ENCODE measurements around the gene C6. TPM values are rescaled to one million over a fixed set of nuclear protein-coding genes. Genes with fewer than 3 reads are reported as not detected.
"Not testable (repeated sequence)": the region's sequence is repeated elsewhere in the genome, so short reads cannot be mapped to it uniquely, and the experiment has no call there.

Gene C6
- total and polyA plus RNA-seq, 2 donors (not counting 1 experiment from before 2014, with no cell fraction given): not detected

DNA sequence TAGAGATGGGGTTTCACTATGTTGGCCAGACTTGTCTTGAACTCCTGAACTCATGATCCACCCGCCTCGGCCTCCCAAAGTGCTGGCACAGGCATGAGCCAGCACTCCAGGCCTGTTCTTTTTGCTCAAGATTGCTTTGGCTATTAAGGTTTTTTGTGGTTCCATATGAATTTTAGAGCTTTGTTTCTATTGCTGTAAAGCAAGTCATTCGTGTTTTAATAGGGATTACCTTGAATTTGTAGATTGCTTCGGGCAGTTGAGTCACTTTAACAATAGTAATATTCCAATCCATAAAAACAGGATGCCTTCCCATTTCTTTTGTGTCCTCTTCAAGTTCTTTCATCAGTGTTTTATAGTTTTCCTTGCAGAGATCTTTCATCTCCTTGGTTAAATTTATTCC is 22.1 kb downstream of the C6 start:
- H2AFZ ChIP-seq (ENCODE audit: insufficient read depth, low read depth, low read length, poor library complexity, severe bottlenecking): no peak overlapping the region
- H3K27ac Mint-ChIP-seq: no peak overlapping the region
- H3K9me3 Mint-ChIP-seq (ENCODE audit: insufficient read depth): no peaks in the 10 kb centered on the region

DNA sequence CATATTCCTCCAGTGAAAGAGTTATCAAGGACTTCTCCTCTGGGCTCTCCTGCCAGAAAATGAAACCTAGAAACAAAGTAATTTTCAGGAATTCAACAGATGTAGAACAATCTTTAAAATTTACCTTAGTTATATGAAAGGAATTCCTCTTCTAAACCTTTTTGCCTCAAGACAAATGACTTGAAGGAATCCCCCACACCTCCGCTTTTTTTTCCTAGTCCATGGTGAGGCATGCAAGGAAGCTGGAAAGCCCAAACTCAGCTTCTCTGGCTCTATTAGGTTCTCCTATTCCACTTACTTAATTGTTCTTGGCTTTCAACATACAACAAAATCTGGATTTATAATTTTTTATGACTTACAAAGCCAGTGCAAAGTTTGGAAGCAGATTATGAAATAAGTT is 27.2 kb downstream of the C6 start:
- no peak overlapping the region for H3K4me2 ChIP-seq (replicated peaks; ENCODE audit: low read depth, low read length, poor library complexity, severe bottlenecking)
- no peaks in the 10 kb centered on the region for H3K9me3 ChIP-seq (ENCODE audit: control extremely low read depth in 1 of 3, control insufficient read depth in 2 of 3, insufficient read depth in 1 of 3, low read length in 2 of 3)
- H3K27me3 ChIP-seq (replicated peaks in 1 of 4; ENCODE audit: control extremely low read depth in 1 of 4, control insufficient read depth in 3 of 4, insufficient read depth in 4 of 4, low read length in 3 of 4): no peaks in the 10 kb centered on the region
- no peaks in the 10 kb centered on the region for H3K79me2 ChIP-seq (ENCODE audit: control insufficient read depth, insufficient read depth, low read length)
- H3K36me3 ChIP-seq (replicated peaks in 1 of 2; ENCODE audit: control extremely low read depth in 1 of 2, control insufficient read depth in 1 of 2, extremely low read depth in 1 of 2, insufficient read depth in 2 of 2, low read length in 1 of 2): no peaks in the 10 kb centered on the region
- no peak for ATAC-seq (ENCODE audit: low read depth)
- CTCF ChIA-PET: no interaction called here
- no peak overlapping the region for H3K27ac Mint-ChIP-seq
- no peaks in the 10 kb centered on the region for H3K4me1 ChIP-seq (ENCODE audit: control insufficient read depth in 2 of 2, insufficient read depth in 2 of 2, low read length in 2 of 2)
- no peak overlapping the region for H3K9ac ChIP-seq (ENCODE audit: low read length)
- no peak for DNase-seq
- H4K20me1 ChIP-seq (ENCODE audit: control insufficient read depth, insufficient read depth, low read length, poor library complexity, severe bottlenecking): no peaks in the 10 kb centered on the region
- H3K9me3 Mint-ChIP-seq (ENCODE audit: insufficient read depth): no peaks in the 10 kb centered on the region
- H3K4me3 Mint-ChIP-seq: no peak overlapping the region
- no CpG with 5 or more reads among the region's 1 CpG for WGBS (ENCODE audit: insufficient coverage)
- no peak for TF ChIP-seq EZH2 (IDR thresholded peaks at IDR 0.05; ENCODE audit: borderline replicate concordance, insufficient read depth, low read depth, low read length, poor library complexity, severe bottlenecking)
- TF ChIP-seq, protein P1, sequence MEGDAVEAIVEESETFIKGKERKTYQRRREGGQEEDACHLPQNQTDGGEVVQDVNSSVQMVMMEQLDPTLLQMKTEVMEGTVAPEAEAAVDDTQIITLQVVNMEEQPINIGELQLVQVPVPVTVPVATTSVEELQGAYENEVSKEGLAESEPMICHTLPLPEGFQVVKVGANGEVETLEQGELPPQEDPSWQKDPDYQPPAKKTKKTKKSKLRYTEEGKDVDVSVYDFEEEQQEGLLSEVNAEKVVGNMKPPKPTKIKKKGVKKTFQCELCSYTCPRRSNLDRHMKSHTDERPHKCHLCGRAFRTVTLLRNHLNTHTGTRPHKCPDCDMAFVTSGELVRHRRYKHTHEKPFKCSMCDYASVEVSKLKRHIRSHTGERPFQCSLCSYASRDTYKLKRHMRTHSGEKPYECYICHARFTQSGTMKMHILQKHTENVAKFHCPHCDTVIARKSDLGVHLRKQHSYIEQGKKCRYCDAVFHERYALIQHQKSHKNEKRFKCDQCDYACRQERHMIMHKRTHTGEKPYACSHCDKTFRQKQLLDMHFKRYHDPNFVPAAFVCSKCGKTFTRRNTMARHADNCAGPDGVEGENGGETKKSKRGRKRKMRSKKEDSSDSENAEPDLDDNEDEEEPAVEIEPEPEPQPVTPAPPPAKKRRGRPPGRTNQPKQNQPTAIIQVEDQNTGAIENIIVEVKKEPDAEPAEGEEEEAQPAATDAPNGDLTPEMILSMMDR (IDR thresholded peaks at IDR 0.05): no peak
- intact Hi-C loops (cut with micrococcal nuclease): no loop called here
- no peak overlapping the region for H3K27ac ChIP-seq (ENCODE audit: low read length in 2 of 2)
- POLR2A ChIA-PET: no interaction called here
- no peak overlapping the region for H2AFZ ChIP-seq (ENCODE audit: insufficient read depth, low read depth, low read length, poor library complexity, severe bottlenecking)
- no peaks in the 10 kb centered on the region for H3K4me1 Mint-ChIP-seq
- no peak overlapping the region for H3K4me3 ChIP-seq (ENCODE audit: control extremely low read depth in 1 of 5, extremely low read depth in 1 of 5, insufficient read depth in 1 of 5, low read depth in 2 of 5, low read length in 4 of 5)
- no peaks in the 10 kb centered on the region for H3K27me3 Mint-ChIP-seq

More for the DNA sequence above, 22.1 kb downstream of the C6 start:
- H3K27ac ChIP-seq (ENCODE audit: low read length in 2 of 2): no peak overlapping the region
- TF ChIP-seq EZH2 (IDR thresholded peaks at IDR 0.05; ENCODE audit: borderline replicate concordance, insufficient read depth, low read depth, low read length, poor library complexity, severe bottlenecking): no peak
- TF ChIP-seq, protein P1 (IDR thresholded peaks at IDR 0.05): no peak
- no peaks in the 10 kb centered on the region for H3K9me3 ChIP-seq (ENCODE audit: control extremely low read depth in 1 of 3, control insufficient read depth in 2 of 3, insufficient read depth in 1 of 3, low read length in 2 of 3)
- H3K4me1 ChIP-seq (ENCODE audit: control insufficient read depth in 2 of 2, insufficient read depth in 2 of 2, low read length in 2 of 2): no peaks in the 10 kb centered on the region
- no peak for ATAC-seq (ENCODE audit: low read depth)
- Mint-ChIP-seq H3K4me3 (no peak overlapping the region), H3K4me1 (no peaks in the 10 kb centered on the region), H3K27me3 (no peaks in the 10 kb centered on the region)
- H3K27me3 ChIP-seq (replicated peaks in 1 of 4; ENCODE audit: control extremely low read depth in 1 of 4, control insufficient read depth in 3 of 4, insufficient read depth in 4 of 4, low read length in 3 of 4): no peaks in the 10 kb centered on the region
- H3K79me2 ChIP-seq (ENCODE audit: control insufficient read depth, insufficient read depth, low read length): no peaks in the 10 kb centered on the region
- ChIA-PET POLR2A (no interaction called here), CTCF (interaction anchor here (0.7 kb wide), 1 partner anchor 63 kb away, joined by 3 read pairs; no protein-coding TSS in a partner anchor)
- no peak overlapping the region for H3K4me3 ChIP-seq (ENCODE audit: control extremely low read depth in 1 of 5, extremely low read depth in 1 of 5, insufficient read depth in 1 of 5, low read depth in 2 of 5, low read length in 4 of 5)
- H3K36me3 ChIP-seq (replicated peaks in 1 of 2; ENCODE audit: control extremely low read depth in 1 of 2, control insufficient read depth in 1 of 2, extremely low read depth in 1 of 2, insufficient read depth in 2 of 2, low read length in 1 of 2): no peaks in the 10 kb centered on the region
- intact Hi-C loops (cut with micrococcal nuclease): no loop called here
- WGBS (ENCODE audit: insufficient coverage): 90% methylated on average over 2 of the region's 4 CpGs
- no peak overlapping the region for H3K4me2 ChIP-seq (replicated peaks; ENCODE audit: low read depth, low read length, poor library complexity, severe bottlenecking)
- H4K20me1 ChIP-seq (ENCODE audit: control insufficient read depth, insufficient read depth, low read length, poor library complexity, severe bottlenecking): no peaks in the 10 kb centered on the region
- no peak for DNase-seq
- H3K9ac ChIP-seq (ENCODE audit: low read length): no peak overlapping the region

DNA sequence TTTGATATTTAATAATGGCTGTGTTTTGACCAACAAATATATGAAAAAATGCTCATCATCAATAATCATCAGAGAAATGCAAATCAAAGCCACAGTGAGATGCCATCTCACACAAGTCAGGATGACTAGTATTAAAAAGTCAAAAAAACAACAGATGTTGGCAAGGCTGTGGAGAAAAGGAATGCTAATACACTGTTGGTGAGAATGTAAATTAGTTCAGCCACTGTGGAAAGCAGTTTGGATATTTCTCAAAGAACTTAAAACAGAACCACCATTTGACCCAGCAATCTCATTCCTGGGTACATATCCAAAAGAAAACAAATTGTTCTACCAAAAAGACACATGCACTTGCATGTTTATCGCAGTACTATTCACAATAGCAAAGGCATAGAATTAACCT is 30.0 kb downstream of the C6 start:
- H3K9me3 ChIP-seq (ENCODE audit: control extremely low read depth in 1 of 3, control insufficient read depth in 2 of 3, insufficient read depth in 1 of 3, low read length in 2 of 3); H3K27me3 Mint-ChIP-seq; H3K27me3 ChIP-seq (replicated peaks in 1 of 4; ENCODE audit: control extremely low read depth in 1 of 4, control insufficient read depth in 3 of 4, insufficient read depth in 4 of 4, low read length in 3 of 4); H3K36me3 ChIP-seq (replicated peaks in 1 of 2; ENCODE audit: control extremely low read depth in 1 of 2, control insufficient read depth in 1 of 2, extremely low read depth in 1 of 2, insufficient read depth in 2 of 2, low read length in 1 of 2); POLR2A ChIA-PET; H3K4me1 ChIP-seq (ENCODE audit: control insufficient read depth in 2 of 2, insufficient read depth in 2 of 2, low read length in 2 of 2); H3K4me1 Mint-ChIP-seq; CTCF ChIA-PET; H3K4me2 ChIP-seq (replicated peaks; ENCODE audit: low read depth, low read length, poor library complexity, severe bottlenecking); H3K4me3 Mint-ChIP-seq; intact Hi-C loops (cut with micrococcal nuclease); H3K27ac ChIP-seq (ENCODE audit: low read length in 2 of 2); DNase-seq; H3K4me3 ChIP-seq (ENCODE audit: control extremely low read depth in 1 of 5, extremely low read depth in 1 of 5, insufficient read depth in 1 of 5, low read depth in 2 of 5, low read length in 4 of 5); H3K9ac ChIP-seq (ENCODE audit: low read length); H3K27ac Mint-ChIP-seq; H3K79me2 ChIP-seq (ENCODE audit: control insufficient read depth, insufficient read depth, low read length); H4K20me1 ChIP-seq (ENCODE audit: control insufficient read depth, insufficient read depth, low read length, poor library complexity, severe bottlenecking); H3K9me3 Mint-ChIP-seq (ENCODE audit: insufficient read depth); H2AFZ ChIP-seq (ENCODE audit: insufficient read depth, low read depth, low read length, poor library complexity, severe bottlenecking); ATAC-seq (ENCODE audit: low read depth): not testable (repeated sequence)
- no CpG with 5 or more reads among the region's 1 CpG for WGBS (ENCODE audit: insufficient coverage)
